Hematopoietic multipotent progenitor cell treated with erythropoietin and hydrocortisone succinate and interleukin-3 and kit ligand, for 4 days (in vitro differentiated cells): ENCODE data around the gene FBXL12.
"Not testable (repeated sequence)": the region's sequence is repeated elsewhere in the genome, so short reads cannot be mapped to it uniquely, and the experiment has no call there.

ENCODE experiments used
- DNase-seq: peaks from one replicate; pipeline ENCODE4 v3.0.0-alpha.2; 2015

The FBXL12 gene

GRCh38 chr19:9838324-9838723 lies 19.4 kb upstream of the FBXL12 start:
- no peak for DNase-seq

DNA sequence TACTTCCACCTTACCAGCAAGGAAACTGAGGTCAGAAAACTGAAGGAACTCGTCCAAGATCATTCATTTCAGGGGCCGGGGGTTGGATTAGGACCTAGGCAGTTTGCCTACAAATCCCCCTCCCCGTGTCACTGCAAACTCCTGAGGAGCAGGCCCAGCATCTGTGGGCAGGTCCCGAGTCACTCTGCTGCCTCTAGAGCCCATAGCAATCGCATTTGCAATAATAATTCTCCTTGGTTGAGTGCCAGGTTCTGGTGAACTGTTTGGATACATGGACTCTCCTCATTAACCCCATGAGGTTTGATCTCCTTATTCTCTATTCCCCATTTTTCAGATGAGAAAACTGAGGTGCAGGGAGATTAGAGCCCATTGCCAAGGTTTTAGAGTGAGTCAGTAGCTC lies 17.1 kb upstream of the FBXL12 start:
- DNase-seq: peak; percentile 71

DNA sequence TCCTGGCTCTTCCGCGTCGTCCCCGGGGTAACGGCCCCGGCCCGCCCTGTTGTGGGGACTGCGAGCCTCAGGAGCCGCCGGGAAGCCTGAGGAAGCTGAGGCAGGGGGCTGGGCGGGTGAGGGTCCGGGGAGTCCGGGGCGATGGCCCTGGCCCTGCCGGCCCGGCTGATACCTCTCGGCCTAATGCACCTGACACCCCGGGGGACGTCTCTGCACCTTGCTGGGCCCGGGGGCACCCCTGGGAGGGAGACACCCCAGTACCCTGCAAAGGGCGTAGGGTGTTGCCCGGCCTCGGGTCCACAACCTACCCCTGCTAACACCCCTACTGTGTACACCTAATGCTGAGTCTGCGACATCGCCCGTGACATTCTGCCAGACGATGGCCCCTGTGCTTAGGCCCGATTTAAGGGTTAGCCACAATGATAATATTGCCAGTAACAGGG lies 16.6 kb upstream of the FBXL12 start:
- no peak for DNase-seq

DNA sequence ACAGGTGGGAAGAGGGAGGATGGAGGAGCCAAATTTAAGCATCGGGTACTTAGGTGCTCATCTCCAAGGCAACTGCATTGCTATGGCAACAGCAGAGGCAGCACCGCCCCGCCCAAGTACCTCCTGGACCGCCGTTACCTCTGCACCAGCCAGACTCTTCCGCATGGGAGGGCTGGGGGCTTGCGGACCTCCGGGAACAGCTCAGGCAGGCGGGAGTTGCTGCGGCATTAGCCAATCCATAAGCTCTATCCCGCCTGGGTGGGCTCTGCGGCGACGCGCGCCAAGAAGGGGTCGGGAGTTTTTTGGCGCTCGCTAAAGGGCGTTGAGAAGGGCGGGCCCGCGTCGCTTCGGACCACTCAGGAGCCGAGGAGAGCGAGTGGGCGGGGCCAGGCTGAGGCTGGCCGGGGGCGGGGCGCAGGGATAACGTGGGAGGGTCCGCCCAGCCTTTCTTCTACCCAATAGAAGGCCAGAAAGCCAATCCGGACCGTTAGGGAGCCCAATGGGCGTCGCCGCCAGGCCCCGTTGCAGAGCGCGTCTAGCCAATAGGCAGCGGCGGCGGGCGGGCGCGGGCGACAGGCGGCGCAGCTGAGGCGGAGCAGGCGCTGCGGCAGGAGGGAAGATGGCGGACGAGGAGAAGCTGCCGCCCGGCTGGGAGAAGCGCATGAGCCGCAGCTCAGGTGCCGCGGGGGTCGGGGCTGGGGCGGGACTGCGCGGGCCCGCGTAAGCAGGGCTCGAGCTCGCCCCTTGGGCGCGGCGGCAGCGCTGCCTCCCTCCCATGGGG lies 16.0 kb upstream of the FBXL12 start, which contains the start of gene PIN1:
PIN1 (plus strand) TSS at position 593 of the 781 bp plus-strand sequence; CDS start at position 620, 27 bp downstream.
- DNase-seq: peak; percentile 99

GRCh38 chr19:9834307-9834725 lies 15.4 kb upstream of the FBXL12 start:
- DNase-seq: no peak

- peak; percentile 34 for DNase-seq
Observed at GRCh38 chr19:9828551-9829063, 9.7 kb upstream of the FBXL12 start.

GRCh38 chr19:9827289-9828238 lies 8.7 kb upstream of the FBXL12 start, which contains the start of gene UBL5:
Gene UBL5 (plus strand): TSS chr19:9827918. CDS start chr19:9828338, 420 bp downstream.
- peak; percentile 97 for DNase-seq

- DNase-seq: no peak
Observed at GRCh38 chr19:9823816-9824215, 4.9 kb upstream of the FBXL12 start.

- DNase-seq: not testable (repeated sequence)
Observed at GRCh38 chr19:9820034-9820433, 1.2 kb upstream of the FBXL12 start.

DNA sequence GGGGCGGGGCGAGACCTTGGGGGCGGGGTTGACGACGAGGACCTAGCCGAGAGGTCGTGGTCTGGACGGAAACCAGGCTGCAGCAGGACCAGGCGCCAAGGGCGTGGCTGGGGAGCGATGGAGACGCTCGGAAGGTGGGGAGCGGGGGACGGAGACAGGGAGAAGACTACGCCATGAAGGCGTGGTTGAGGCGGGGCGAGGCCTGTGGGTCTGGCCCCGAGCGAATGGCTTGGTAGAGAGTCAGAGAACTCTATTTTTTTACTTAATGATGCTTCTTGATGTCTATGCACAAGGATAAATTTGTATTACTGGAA lies 674 bp upstream of the FBXL12 start:
- DNase-seq: no peak

GRCh38 chr19:9818175-9818733 lies 625 bp downstream of the FBXL12 start:
- DNase-seq: no peak

DNA sequence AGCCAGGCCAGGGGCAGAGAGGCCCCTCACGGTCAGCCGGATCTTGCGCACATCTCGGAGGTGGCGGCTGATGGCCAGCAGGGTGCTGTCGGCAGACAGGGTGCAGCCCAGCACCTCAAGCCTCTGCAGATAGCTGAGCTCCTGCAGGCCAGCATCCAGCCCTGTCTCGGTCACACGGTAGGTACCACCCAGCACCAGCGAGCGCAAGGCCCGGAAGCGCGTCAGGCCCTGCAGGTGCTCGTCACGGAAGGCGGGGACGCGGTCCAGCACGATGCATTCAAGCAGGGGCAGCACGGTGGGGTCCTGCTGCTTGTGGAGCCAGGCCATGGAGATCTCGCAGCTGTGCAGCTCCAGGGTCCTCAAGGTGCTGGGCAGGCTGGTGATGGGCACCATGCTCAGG lies 7.7 kb downstream of the FBXL12 start:
- DNase-seq: no peak

DNA sequence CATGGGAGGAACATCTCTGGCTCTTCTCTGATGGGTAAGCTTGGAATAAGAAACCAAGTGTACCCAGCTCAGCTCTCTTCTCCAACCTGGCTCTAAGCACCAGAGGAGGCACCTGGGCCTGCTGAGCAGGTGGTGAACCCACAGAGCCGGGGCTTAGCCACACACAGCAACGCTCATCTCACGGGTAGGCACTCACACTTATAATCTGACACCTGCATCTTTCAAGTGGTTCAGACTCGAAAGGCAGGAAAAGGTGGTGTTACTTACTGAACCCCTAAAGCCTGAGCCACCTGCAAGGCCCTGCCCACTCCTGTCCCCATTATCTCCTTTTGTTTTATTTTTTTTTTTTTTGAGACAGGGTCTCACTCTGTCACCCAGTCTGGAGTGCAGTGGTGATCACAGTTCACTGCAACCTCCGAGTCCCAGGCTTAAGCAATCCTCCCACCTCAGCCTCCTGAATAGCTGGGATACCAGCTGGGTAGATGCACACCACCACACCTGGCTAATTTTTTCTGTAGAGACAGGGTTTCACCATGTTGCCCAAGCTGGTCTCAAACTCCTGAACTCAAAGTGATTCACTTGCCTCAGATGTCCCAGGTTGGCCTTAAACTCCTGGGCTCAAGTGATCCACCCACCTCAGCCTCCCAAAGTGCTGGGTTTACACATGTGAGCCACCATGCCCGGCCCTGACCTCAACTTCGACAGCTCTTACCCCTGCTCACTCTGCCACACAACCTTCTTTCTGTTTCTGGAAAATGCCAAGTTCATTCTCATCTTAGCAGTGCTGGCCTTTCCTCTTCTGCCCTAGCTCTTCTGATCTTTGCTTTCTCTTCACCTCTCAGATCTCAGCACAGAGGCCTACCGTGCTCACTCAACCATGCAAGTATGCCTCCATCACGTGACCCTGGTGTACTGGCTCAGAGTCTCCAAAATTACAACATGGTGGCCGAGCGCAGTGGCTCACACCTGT lies 9.7 kb downstream of the FBXL12 start:
- DNase-seq: no peak

DNA sequence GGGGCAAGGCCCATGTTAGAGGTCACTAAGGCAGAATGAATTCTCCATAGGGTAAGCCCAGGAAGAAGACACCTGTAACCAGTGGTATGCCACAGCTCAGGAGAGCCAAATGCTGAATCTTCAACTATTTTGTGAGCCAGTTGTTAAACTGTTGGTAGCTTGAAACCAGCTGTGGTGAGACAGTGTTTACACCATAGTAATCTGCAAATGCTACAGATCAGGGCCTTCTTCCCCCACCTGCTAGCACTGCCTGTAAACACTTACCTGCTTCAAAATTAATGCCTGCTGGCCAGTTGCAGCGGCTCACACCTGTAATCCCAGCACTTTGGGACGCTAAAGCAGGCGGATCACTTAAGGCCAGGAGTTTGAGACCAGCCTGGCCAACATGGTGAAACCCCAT lies 12.1 kb downstream of the FBXL12 start:
- DNase-seq: no peak

DNA sequence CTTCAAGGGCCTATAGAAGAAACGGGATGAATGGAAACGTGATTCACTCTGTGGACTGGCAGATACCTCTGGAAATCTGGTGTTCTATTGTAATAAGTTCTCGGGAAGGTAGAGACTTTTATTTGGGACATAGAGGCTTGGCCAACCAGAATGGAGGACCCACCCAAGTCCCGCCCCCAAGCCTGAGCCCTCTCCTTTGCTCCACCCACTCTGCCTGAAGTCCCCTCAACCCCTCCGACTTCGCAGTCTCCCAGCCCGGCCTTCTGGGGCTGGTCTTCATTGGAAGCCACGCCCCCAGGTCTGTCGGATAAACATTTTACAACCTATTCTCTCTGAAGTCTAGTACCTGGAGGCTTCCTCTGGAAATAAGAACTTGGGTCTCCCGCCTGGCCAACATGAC lies 16.9 kb downstream of the FBXL12 start:
- no peak for DNase-seq

- DNase-seq: peak; percentile 46
Observed at GRCh38 chr19:9799162-9799561, 19.7 kb downstream of the FBXL12 start.

DNA sequence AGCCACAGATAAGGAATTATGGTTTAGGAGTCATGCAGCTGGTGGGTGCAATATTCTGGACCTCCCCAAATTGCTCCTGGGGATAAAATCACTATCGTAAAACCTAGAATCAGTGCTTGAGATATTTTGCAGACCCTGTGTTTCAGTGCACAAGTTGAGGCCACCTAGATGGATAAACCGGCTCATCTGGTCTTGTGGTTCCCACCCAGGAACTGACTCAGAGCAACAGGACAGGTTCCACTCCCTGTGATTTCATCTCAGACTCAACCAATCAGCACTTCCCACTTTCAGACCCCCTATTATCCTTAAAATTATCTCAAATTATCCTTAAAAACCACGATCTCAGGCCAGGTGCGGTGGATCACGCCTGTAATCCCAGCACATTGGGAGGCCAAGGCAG lies 21.0 kb downstream of the FBXL12 start:
- DNase-seq: no peak

DNA sequence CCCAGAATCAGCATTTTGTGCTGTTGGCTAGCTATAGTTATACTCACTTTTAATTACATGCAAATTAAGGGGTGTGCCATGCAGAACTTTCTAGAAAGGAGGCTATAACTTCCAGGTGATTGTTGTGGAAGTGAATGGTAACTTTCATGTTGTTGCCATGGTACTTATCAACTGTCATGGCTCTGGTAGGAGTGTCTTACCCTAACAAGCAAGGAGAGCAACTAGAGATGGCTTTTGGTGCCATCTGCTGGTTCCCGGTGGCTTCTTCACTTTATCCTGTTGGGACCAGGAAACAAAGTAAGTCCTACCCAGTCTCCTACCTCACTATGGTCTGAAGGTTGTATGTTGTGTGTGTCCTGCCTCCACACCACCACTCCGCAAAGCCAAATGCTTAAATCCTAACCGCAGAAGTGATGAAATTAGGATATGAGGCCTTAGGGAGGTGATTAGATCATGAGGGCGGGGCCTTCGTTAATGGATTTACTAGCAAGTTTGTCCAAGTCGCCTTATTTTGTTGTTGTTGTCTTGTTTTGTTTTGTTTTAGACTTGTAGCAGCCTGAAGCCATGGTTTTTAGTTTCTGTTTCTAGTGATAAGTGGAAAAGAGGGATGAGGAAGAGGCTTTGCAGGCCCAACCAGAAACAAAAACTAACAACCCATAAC lies 22.6 kb downstream of the FBXL12 start:
- peak; percentile 96 for DNase-seq

- peak; percentile 87 for DNase-seq
Observed at GRCh38 chr19:9793071-9793591, 25.7 kb downstream of the FBXL12 start.

DNA sequence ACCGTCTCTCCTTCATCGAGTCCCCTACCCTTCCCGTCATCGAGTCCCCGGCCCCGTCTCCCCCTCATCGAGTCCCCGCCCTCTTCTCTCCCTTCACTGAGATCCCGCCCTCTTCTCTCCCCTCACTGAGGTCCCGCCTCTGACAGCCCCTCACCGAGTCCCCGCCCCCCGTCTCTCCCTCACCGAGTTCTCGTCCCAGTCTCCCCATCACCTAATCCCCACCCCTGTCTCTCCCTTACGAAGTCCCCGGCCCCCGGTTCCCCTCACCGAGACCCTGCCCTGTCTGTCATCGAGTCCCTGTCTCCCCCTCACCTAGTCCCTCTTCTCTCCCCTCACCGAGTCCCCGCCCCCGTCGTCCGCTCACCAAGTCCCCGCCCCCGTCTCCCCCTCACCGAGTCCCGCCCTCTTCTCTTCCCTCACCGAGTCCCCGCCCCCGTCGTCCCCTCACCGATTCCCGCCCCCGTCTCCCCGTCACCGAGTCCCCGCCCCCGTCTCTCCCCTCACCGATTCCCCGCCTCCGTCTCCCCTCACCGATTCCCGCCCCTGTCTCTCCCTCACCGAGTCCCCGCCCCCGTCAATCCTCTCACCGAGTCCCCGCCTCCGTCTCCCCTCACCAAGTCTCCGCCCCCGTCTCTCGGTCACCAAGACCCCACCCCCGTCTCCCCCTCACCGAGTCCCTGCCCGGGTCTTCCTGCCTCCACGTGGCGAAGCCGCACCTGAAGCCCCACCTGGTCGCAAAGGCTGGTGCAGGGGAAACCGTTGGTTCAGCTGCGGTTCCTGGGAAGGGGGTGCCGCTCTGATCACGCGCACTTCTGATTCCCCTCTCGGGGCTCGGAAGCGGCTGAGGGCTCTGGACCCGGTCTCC lies 26.4 kb downstream of the FBXL12 start:
- peak; percentile 97 for DNase-seq
